CD4-positive, alpha-beta T cell treated with Interleukin-12 subunit alpha and Interleukin-12 subunit beta, for 1 hour (primary cell): ENCODE measurements around the gene FPGS.

ENCODE experiments used
- DNase-seq: peaks from one replicate; pipeline ENCODE4 v3.0.0-alpha.2; 2020

FPGS gene

DNA sequence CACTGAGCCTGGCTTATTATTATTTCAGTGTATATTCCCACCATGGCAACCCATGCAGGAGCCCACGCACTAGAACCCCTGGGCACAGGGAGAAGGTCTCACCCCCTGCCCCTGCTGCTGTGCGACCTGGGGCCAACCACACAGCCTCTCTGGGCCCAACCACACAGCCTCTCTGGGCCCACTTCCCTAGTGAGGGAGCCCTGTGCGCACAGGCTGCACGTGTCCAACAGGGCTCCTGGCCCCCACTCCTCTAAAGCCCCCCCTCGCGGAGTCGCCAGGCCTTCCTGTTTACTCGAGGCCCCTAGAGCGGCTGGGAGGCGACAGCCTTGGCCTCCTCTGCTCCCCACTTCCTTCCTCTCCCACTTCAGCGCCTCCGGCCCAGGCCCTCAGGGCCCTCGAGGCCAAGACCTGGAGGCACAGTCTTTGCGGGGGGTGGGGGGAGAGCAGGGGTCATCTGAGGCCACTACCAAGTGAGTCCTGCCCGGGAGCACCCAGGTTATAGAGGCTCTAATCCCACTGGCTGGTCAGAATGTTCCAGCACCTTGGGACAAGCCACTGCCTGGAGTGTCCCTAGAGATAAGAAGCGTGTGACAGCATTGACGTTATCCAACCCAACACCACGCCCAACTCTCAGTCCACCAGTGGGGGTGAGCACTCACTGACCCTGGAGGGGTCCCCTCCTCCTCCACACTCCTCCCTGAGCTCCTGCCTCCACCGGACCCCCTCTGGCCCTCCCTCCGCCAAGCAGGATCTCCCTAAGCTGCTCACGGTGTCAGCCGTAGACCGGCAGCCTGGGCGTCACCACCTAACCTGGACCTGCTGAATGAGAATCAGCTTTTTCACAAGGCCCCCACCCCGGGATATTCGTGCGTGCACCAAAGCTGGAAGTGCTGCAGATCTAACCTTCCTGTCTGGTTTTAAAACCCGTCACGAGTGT is 59.7 kb downstream of the FPGS start:
- peak; percentile 62 for DNase-seq

DNA sequence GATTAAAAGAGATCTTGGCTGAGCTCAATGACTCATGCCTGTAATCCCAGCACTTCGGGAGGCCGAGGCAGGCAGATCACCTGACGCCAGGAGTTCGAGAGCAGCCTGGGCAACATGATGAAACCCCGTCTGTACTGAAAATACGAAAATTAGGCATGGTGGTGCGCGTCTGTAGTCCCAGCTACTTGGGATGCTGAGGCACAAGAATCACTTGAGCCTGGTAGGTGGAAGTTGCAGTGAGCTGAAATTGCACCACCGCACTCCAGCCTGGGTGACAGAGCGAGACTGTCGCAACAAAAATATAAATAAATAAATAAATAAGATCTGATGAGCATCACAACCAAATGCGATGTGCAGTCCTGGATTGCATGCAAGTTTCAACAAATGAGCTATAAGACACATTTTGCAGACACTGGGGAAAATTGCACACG is 60.5 kb downstream of the FPGS start:
- DNase-seq: no peak
